Endothelial cell of umbilical vein (primary cell): ENCODE results near the gene RMDN3. TPM values are rescaled to one million over a fixed set of nuclear protein-coding genes. Genes with fewer than 3 reads are reported as not detected.

ENCODE experiments used
- BruUV-seq: library from RNA; stranded (reverse); fragments of 400-500 nt; replicated peaks from 2 replicates; lab custom pipeline; 2021; lab: Mats Ljungman, UMichigan
- CTCF ChIA-PET: fragments of 300-600, 350-600 bp; sonication (Branson Sonifier 250); formaldehyde crosslinking; loops from one replicate; lab custom pipeline; 2021; ENCODE audit warnings: antibody characterized with exemption, inconsistent platforms; lab: Charles Lee
- POLR2A ChIA-PET: fragments of 300-600, 350-600 bp; sonication (Branson Sonifier 250); formaldehyde crosslinking; loops from one replicate; lab custom pipeline; 2021; ENCODE audit warnings: antibody characterized with exemption, inconsistent platforms; lab: Charles Lee
- DNase-seq: peaks from one replicate; pipeline ENCODE4 v3.0.0-alpha.2; 2011; ENCODE audit warnings: low read depth, low spot score
- FAIRE-seq: peaks from 2 replicates; lab custom pipeline; 2011; peaks lifted over from hg19 to GRCh38; lab: Jason Lieb, UNC
- H2AFZ ChIP-seq: 2 replicates; pipeline ENCODE4 v1.6.0; 2012; ENCODE audit warnings: low read depth, low read length, control low read depth, inconsistent platforms
- H3K27ac ChIP-seq: 2 replicates; pipeline ENCODE4 v1.5.1; 2011; ENCODE audit warnings: low read depth, mild to moderate bottlenecking, control low read depth, low read length, moderate library complexity; ENCODE audit not compliant: insufficient read depth
- H3K27me3 ChIP-seq, 2 experiments: 2 replicates each; pipeline versions ENCODE4 v1.6.0 to v1.6.1; 2011; ENCODE audit warnings: low read length in 2 of 2, mixed read lengths in 1 of 2; ENCODE audit not compliant: control insufficient read depth in 2 of 2, insufficient read depth in 2 of 2
- H3K36me3 ChIP-seq, 2 experiments: 2 replicates in 1 of 2; 3 replicates in 1 of 2; pipeline ENCODE4 v1.5.1; 2011; ENCODE audit warnings: low read length in 2 of 2, mild to moderate bottlenecking in 1 of 2, moderate library complexity in 1 of 2; ENCODE audit not compliant: control insufficient read depth in 2 of 2, insufficient read depth in 2 of 2; ENCODE audit errors: extremely low read depth in 1 of 2
- H3K4me1 ChIP-seq: 3 replicates; pipeline ENCODE4 v1.5.1; 2011; ENCODE audit warnings: mild to moderate bottlenecking, low read length; ENCODE audit not compliant: control insufficient read depth, insufficient read depth; ENCODE audit errors: extremely low read depth
- H3K4me2 ChIP-seq: 2 replicates; pipeline ENCODE4 v1.6.1; 2011; ENCODE audit warnings: low read length, control low read depth, mixed read lengths; ENCODE audit not compliant: insufficient read depth
- H3K4me3 ChIP-seq, 3 experiments: fragments of 200-600 bp in 1 of 3; sonication (generic), shearing (Covaris generic) in 1 of 3; replicated peaks in 1 of 3; 2 replicates each; pipeline ENCODE4 v1.5.1; 2011 to 2016; ENCODE audit warnings: control low read depth in 3 of 3, low read length in 3 of 3, mild to moderate bottlenecking in 2 of 3, inconsistent platforms in 1 of 3, low read depth in 1 of 3, moderate library complexity in 1 of 3; ENCODE audit not compliant: insufficient read depth in 1 of 3
- H3K79me2 ChIP-seq: 2 replicates; pipeline ENCODE4 v1.6.0; 2012; ENCODE audit warnings: low read length, inconsistent platforms; ENCODE audit not compliant: control insufficient read depth, insufficient read depth
- H3K9ac ChIP-seq: replicated peaks from 2 replicates; pipeline ENCODE3; 2011; ENCODE audit warnings: low read length, control low read depth; ENCODE audit not compliant: insufficient read depth; ENCODE audit errors: extremely low read depth
- H3K9me1 ChIP-seq: replicated peaks from 3 replicates; pipeline ENCODE4 v1.6.0; 2011; ENCODE audit warnings: mild to moderate bottlenecking, low read length; ENCODE audit not compliant: control insufficient read depth, insufficient read depth; ENCODE audit errors: extremely low read depth
- H3K9me3 ChIP-seq: replicated peaks from 2 replicates; pipeline ENCODE4 v1.5.1; 2012; ENCODE audit warnings: low read length, inconsistent platforms; ENCODE audit not compliant: control insufficient read depth, insufficient read depth
- H4K20me1 ChIP-seq: replicated peaks from 2 replicates; pipeline ENCODE3; 2011; ENCODE audit warnings: mild to moderate bottlenecking, low read length; ENCODE audit not compliant: control insufficient read depth, insufficient read depth; ENCODE audit errors: extremely low read depth
- FOS ChIP-seq: IDR thresholded peaks from 2 replicates; pipeline ENCODE4 v1.6.1; 2011; ENCODE audit warnings: mild to moderate bottlenecking, low read length, moderate library complexity, borderline replicate concordance; ENCODE audit not compliant: insufficient read depth
- JUN ChIP-seq: IDR thresholded peaks from 2 replicates; pipeline ENCODE4 v1.6.1; 2011; ENCODE audit warnings: borderline replicate concordance, low read depth; ENCODE audit not compliant: insufficient read length, insufficient read depth
- POLR2A ChIP-seq: IDR thresholded peaks from 2 replicates; pipeline ENCODE4 v1.6.1; 2012; ENCODE audit warnings: low read depth, mild to moderate bottlenecking, control low read depth, low read length
- dilution Hi-C: fragments of 300-500 bp; cut with MboI; formaldehyde crosslinking; loops from one replicate; pipeline ENCODE4 v1.15.0; 2019; ENCODE audit warnings: low sequenced_read_pairs; ENCODE audit not compliant: extremely low pct_ligation_motif_present
- intact Hi-C: fragments of 100-400 bp; cut with micrococcal nuclease; formaldehyde crosslinking; loops from one replicate; pipeline ENCODE4 v1.10.0; 2022
- polyA plus RNA-seq, 4 experiments: library from polyadenylated mRNA; depleted of rRNA in 3 of 4; stranded (reverse) in 3 of 4; unstranded in 1 of 4; fragments of >200 nt; gene quantifications; 2 replicates each; pipeline versions ENCODE4 v1.2.1 to v1.2.3, GENCODE V29; 2011 to 2012; ENCODE audit warnings: missing spikeins in 1 of 4
- total RNA-seq: library from RNA; stranded (reverse); gene quantifications from 2 replicates; pipeline ENCODE4 v1.2.3, GENCODE V29; 2021

RMDN3 gene
- total and polyA plus RNA-seq, 2 donors (not counting 3 experiments of a cell fraction or from before 2014, with no cell fraction given), result 20.1 to 37.2 TPM

- peaks cover 22% of the 10 kb centered on the region for H3K4me1 ChIP-seq
- ChIA-PET CTCF (interaction anchor here (1.1 to 2.2 kb wide), 6 partner anchors 12 to 96 kb away, joined by 3 to 8 read pairs (median 8); no protein-coding TSS in a partner anchor), POLR2A (no interaction called here)
- H3K27ac ChIP-seq, result no peak overlapping the region
- H2AFZ ChIP-seq, result peak overlapping the region; percentile 81
- H3K9me1 ChIP-seq, result no peaks in the 10 kb centered on the region
- DNase-seq, result peak; percentile 63
- H3K4me2 ChIP-seq, result peak overlapping the region; percentile 54
- TF ChIP-seq JUN (no peak), POLR2A (no peak)
- H3K9me3 ChIP-seq, result no peaks in the 10 kb centered on the region
- no peaks in the 10 kb centered on the region for H3K79me2 ChIP-seq
- TSS peak; percentile 25 for BruUV-seq
- FAIRE-seq, result peak; percentile 88
- peak overlapping the region; percentile 16 for H3K9ac ChIP-seq
- no peaks in the 10 kb centered on the region for H3K36me3 ChIP-seq
- no peaks in the 10 kb centered on the region for H4K20me1 ChIP-seq
- dilution Hi-C loops (no loop called here), intact Hi-C loops (loop anchor here (1.0 kb wide), 1 partner anchor 8 kb away; the partner anchor contains the start of gene RMDN3)
- no peaks in the 10 kb centered on the region for H3K27me3 ChIP-seq
- H3K4me3 ChIP-seq, result peak overlapping the region in 2 of 3 experiments; percentile 25 to 32
These were observed 8.1 kb upstream of the RMDN3 start for GRCh38 chr15:40762919-40763800.

- Histone ChIP-seq H3K9ac (no peak overlapping the region), H3K36me3 (no peaks in the 10 kb centered on the region), H3K27me3 (no peaks in the 10 kb centered on the region), H3K79me2 (no peaks in the 10 kb centered on the region), H3K4me1 (peaks cover 21% of the 10 kb centered on the region), H3K27ac (no peak overlapping the region), H3K4me2 (no peak overlapping the region), H2AFZ (no peak overlapping the region), H3K9me1 (no peaks in the 10 kb centered on the region), H4K20me1 (no peaks in the 10 kb centered on the region), H3K4me3 (no peak overlapping the region), H3K9me3 (no peaks in the 10 kb centered on the region)
- FAIRE-seq, result no peak
- dilution Hi-C loops (no loop called here), intact Hi-C loops (no loop called here)
- no peak for TF ChIP-seq FOS
- POLR2A ChIA-PET, result no interaction called here
- no TSS peak for BruUV-seq
- CTCF ChIA-PET, result interaction anchor here (1.6 kb wide), 1 partner anchor 27 kb away, joined by 3 read pairs; no protein-coding TSS in a partner anchor
- DNase-seq, result no peak
These were observed 4.9 kb upstream of the RMDN3 start for GRCh38 chr15:40759961-40760360.
